Measurements from ENCODE around the gene PNPLA2.

Gene PNPLA2

DNA sequence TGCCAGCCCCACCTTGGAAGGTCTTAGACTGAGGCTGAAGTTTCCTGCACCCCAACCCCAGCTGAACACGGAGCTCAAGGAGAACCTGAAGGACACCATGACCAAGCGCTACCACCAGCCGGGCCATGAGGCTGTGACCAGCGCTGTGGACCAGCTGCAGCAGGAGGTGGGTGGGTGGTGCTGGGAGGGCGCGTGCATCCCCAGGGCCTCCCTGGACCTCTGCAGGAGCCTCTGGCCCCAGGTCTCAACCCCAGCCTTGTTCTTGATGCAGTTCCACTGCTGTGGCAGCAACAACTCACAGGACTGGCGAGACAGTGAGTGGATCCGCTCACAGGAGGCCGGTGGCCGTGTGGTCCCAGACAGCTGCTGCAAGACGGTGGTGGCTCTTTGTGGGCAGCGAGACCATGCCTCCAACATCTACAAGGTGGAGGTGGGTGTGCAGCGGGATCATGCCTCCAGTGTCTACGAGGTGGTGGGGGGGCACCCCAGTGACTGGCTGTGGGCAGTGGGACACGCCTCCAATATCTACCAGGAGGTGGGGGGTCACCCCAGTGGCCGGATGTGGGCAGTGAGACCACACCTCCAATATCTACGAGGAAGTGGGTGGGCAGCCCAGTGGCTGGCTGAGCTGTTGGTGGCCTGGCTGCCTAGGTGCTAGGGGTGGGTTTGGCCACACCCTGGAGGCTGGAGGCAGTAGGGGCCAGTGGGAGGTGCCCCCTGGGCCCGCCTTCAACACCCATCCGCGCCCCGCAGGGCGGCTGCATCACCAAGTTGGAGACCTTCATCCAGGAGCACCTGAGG lies 18.7 kb downstream of the PNPLA2 start:
- Histone ChIP-seq H3K4me1 (ENCODE audit: insufficient read depth, low read length, severe bottlenecking) (peaks cover 15% of the 10 kb centered on the region), H4K20me1 (ENCODE audit: insufficient read depth, low read length) (no peaks in the 10 kb centered on the region), H3K9me3 (ENCODE audit: low read length) (no peaks in the 10 kb centered on the region), H3K4me3 (ENCODE audit: low read depth, low read length, poor library complexity, severe bottlenecking) (no peak overlapping the region), H3K79me2 (ENCODE audit: insufficient read depth, low read length) (peaks cover 8% of the 10 kb centered on the region; the same call in 1 of the 2 replicates), H3K27ac (ENCODE audit: low read depth, low read length, poor library complexity, severe bottlenecking) (no peak overlapping the region), H2AFZ (ENCODE audit: low read length) (no peak overlapping the region), H3K36me3 (ENCODE audit: insufficient read depth, low read length) (peaks cover 38% of the 10 kb centered on the region), H3K9ac (ENCODE audit: low read length) (no peak overlapping the region), H3K27me3 (ENCODE audit: insufficient read depth, low read length) (no peaks in the 10 kb centered on the region), H3K4me2 (ENCODE audit: low read length) (no peak overlapping the region), H3K9me2 (ENCODE audit: low read depth, low read length) (no peaks in the 10 kb centered on the region), H3F3A (ENCODE audit: insufficient read depth, low read length) (no peaks in the 10 kb centered on the region)
- TF ChIP-seq, protein P1, sequence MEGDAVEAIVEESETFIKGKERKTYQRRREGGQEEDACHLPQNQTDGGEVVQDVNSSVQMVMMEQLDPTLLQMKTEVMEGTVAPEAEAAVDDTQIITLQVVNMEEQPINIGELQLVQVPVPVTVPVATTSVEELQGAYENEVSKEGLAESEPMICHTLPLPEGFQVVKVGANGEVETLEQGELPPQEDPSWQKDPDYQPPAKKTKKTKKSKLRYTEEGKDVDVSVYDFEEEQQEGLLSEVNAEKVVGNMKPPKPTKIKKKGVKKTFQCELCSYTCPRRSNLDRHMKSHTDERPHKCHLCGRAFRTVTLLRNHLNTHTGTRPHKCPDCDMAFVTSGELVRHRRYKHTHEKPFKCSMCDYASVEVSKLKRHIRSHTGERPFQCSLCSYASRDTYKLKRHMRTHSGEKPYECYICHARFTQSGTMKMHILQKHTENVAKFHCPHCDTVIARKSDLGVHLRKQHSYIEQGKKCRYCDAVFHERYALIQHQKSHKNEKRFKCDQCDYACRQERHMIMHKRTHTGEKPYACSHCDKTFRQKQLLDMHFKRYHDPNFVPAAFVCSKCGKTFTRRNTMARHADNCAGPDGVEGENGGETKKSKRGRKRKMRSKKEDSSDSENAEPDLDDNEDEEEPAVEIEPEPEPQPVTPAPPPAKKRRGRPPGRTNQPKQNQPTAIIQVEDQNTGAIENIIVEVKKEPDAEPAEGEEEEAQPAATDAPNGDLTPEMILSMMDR (IDR thresholded peaks at IDR 0.05; ENCODE audit: low read length): no peak
- TF ChIP-seq EZH2 (IDR thresholded peaks at IDR 0.05; ENCODE audit: borderline replicate concordance, low read length): no peak

DNA sequence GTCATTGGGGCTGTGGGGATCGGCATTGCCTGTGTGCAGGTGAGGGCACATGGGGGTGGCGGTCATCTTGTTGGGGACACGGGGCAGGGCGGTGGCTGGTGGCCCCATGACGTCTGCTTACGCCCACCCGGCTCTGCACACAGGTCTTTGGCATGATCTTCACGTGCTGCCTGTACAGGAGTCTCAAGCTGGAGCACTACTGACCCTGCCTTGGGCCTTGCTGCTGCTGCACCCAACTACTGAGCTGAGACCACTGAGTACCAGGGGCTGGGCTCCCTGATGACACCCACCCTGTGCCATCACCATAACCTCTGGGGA lies 19.2 kb downstream of the PNPLA2 start:
- H3K4me1 ChIP-seq (ENCODE audit: insufficient read depth, low read length, severe bottlenecking): peaks cover 15% of the 10 kb centered on the region
- no peak overlapping the region for H3K9ac ChIP-seq (ENCODE audit: low read length)
- H3K4me2 ChIP-seq (ENCODE audit: low read length): no peak overlapping the region
- no peak overlapping the region for H3K4me3 ChIP-seq (ENCODE audit: low read depth, low read length, poor library complexity, severe bottlenecking)
- H3K27me3 ChIP-seq (ENCODE audit: insufficient read depth, low read length): no peaks in the 10 kb centered on the region
- peaks cover 8% of the 10 kb centered on the region; the same call in 1 of the 2 replicates for H3K79me2 ChIP-seq (ENCODE audit: insufficient read depth, low read length)
- TF ChIP-seq, protein P1 (IDR thresholded peaks at IDR 0.05; ENCODE audit: low read length): no peak
- TF ChIP-seq EZH2 (IDR thresholded peaks at IDR 0.05; ENCODE audit: borderline replicate concordance, low read length): no peak
- H3K9me3 ChIP-seq (ENCODE audit: low read length): no peaks in the 10 kb centered on the region
- no peaks in the 10 kb centered on the region for H3F3A ChIP-seq (ENCODE audit: insufficient read depth, low read length)
- H4K20me1 ChIP-seq (ENCODE audit: insufficient read depth, low read length): no peaks in the 10 kb centered on the region
- H3K27ac ChIP-seq (ENCODE audit: low read depth, low read length, poor library complexity, severe bottlenecking): no peak overlapping the region
- H3K9me2 ChIP-seq (ENCODE audit: low read depth, low read length): no peaks in the 10 kb centered on the region
- no peak overlapping the region for H2AFZ ChIP-seq (ENCODE audit: low read length)
- peaks cover 38% of the 10 kb centered on the region for H3K36me3 ChIP-seq (ENCODE audit: insufficient read depth, low read length)

DNA sequence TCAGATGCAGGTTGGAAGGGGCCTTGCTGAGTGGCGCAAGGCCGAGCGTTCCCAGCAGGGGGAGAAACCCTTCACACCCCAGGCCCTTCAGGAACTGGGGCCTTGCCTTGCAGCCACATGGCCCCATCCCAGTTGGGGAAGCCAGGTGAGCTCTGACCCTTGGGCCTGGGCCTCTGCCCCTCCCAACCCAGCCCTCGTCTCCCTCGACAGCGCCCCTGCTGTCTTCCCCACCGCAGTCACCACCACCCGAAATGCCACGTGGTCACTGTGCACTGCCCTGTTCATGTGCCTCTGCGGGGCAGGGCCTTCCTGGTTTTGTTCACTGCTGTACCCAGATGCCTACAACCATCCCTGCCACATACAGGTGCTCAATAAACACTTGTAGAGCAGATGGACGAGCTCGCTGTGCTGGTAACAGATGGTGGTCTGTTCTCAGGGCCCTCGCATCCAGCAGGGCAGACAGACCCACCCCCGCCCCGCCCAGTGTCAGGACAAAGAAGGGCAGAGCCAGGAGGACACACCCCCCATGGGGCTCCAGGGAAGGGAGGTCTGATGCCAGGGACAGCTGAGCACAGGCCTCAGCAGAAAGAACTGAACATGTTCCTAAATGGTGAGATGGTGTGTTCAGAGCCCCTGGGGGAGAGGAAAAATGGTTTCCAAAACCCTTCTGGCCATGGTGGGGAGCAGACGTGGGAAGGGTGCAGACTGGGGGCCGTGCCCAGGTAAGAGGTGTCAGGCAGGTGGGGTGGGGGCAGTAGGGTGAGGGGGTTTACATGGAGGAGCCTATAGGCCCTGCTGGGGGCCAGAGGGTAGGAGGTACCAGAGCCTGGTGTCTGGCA lies 19.9 kb downstream of the PNPLA2 start:
- Histone ChIP-seq H2AFZ (ENCODE audit: low read length) (no peak overlapping the region), H3K4me3 (ENCODE audit: low read depth, low read length, poor library complexity, severe bottlenecking) (no peak overlapping the region), H3K9me3 (ENCODE audit: low read length) (no peaks in the 10 kb centered on the region), H3K4me2 (ENCODE audit: low read length) (no peak overlapping the region), H3K9ac (ENCODE audit: low read length) (no peak overlapping the region), H3K27me3 (ENCODE audit: insufficient read depth, low read length) (no peaks in the 10 kb centered on the region), H3F3A (ENCODE audit: insufficient read depth, low read length) (no peaks in the 10 kb centered on the region), H3K79me2 (ENCODE audit: insufficient read depth, low read length) (peaks cover 8% of the 10 kb centered on the region; the same call in 1 of the 2 replicates), H4K20me1 (ENCODE audit: insufficient read depth, low read length) (no peaks in the 10 kb centered on the region), H3K9me2 (ENCODE audit: low read depth, low read length) (no peaks in the 10 kb centered on the region), H3K27ac (ENCODE audit: low read depth, low read length, poor library complexity, severe bottlenecking) (no peak overlapping the region), H3K36me3 (ENCODE audit: insufficient read depth, low read length) (peaks cover 38% of the 10 kb centered on the region), H3K4me1 (ENCODE audit: insufficient read depth, low read length, severe bottlenecking) (peaks cover 21% of the 10 kb centered on the region)
- TF ChIP-seq, protein P1 (IDR thresholded peaks at IDR 0.05; ENCODE audit: low read length): no peak; the same call in 1 of the 2 replicates
- TF ChIP-seq EZH2 (IDR thresholded peaks at IDR 0.05; ENCODE audit: borderline replicate concordance, low read length): no peak
